ENCODE measurements around the gene VPS16. TPM values are rescaled to one million over a fixed set of nuclear protein-coding genes. Genes with fewer than 3 reads are reported as not detected.

The VPS16 gene
- total and polyA plus RNA-seq, 12 donors: 24.8 to 115 (median 34.8) TPM

DNA sequence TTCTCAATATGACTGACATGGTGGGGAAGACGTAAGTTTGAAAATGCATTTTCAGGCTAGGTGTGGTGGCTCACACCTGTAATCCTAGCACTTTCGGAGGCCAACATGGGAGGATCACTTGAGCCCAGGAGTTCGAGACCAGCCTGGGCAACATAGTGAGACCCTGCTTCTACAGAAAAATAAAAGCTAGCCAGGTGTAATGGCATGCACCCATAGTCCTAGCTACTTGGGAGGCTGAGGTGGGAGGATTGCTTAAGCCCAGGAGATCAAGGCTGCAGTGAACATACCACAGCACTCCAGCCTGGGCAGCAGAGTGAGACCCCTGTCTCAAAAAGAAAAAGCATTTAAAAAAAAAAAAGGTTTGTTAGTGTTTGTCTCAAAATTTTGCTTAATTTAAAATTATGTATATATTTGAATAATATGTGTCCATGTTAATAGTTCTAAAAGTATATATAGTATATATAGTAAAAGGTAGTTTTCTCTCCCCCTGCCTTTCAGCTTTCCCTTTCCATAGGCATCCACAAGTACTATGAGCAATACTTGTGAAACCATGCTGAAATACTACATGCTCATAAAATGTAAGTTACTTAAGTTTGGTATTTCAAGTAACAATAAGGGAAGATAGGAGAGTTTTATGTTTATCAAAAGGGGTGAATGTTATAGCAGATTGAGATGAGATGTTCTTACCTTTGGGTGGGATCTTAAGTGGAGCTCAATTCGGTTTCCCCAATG lies 47.8 kb downstream of the VPS16 start:
- Histone ChIP-seq H3K4me1 (replicated peaks in 1 of 2) (peaks cover 11 to 24% of the 10 kb centered on the region in 2 donors), H3K27me3 (no peaks in the 10 kb centered on the region), H3K36me3 (replicated peaks in 1 of 2) (no peaks in the 10 kb centered on the region), H3K9me3 (replicated peaks in 1 of 3) (no peaks in the 10 kb centered on the region), H3K4me3 (no peak overlapping the region), H3K27ac (no peak overlapping the region)
- 89 to 94% (median 90%) methylated on average over 4 of the region's 4 CpGs for WGBS, 4 donors
- intact Hi-C loops (cut with DNase I): no loop called here
- no peak for DNase-seq
- TF ChIP-seq POLR2A (IDR thresholded peaks at IDR 0.05): no peak
- TF ChIP-seq, protein P1, sequence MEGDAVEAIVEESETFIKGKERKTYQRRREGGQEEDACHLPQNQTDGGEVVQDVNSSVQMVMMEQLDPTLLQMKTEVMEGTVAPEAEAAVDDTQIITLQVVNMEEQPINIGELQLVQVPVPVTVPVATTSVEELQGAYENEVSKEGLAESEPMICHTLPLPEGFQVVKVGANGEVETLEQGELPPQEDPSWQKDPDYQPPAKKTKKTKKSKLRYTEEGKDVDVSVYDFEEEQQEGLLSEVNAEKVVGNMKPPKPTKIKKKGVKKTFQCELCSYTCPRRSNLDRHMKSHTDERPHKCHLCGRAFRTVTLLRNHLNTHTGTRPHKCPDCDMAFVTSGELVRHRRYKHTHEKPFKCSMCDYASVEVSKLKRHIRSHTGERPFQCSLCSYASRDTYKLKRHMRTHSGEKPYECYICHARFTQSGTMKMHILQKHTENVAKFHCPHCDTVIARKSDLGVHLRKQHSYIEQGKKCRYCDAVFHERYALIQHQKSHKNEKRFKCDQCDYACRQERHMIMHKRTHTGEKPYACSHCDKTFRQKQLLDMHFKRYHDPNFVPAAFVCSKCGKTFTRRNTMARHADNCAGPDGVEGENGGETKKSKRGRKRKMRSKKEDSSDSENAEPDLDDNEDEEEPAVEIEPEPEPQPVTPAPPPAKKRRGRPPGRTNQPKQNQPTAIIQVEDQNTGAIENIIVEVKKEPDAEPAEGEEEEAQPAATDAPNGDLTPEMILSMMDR (IDR thresholded peaks at IDR 0.05): no peak

DNA sequence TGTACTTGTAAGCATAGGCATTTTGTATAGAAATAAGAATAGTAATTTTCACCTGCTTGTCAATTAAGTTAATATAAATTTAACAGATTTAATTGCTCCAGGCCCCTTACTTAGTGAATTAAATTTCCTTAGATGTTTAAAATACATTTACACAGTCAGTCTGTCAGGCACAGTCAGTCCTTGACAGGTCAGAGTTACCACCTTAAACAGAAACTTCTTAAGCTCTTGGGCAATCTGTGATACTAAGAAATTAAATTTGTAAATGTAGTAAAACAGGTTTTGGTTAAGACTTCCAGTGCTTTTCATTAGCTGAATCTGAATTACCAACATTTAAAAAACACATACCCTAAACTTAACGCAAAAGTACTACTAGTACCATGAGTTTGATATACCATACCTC lies 48.7 kb downstream of the VPS16 start:
- Histone ChIP-seq H3K27ac (no peak overlapping the region), H3K4me1 (replicated peaks in 1 of 2) (peaks cover 11 to 28% of the 10 kb centered on the region in 2 donors), H3K9me3 (replicated peaks in 1 of 3) (no peaks in the 10 kb centered on the region), H3K4me3 (no peak overlapping the region), H3K36me3 (replicated peaks in 1 of 2) (no peaks in the 10 kb centered on the region), H3K27me3 (no peaks in the 10 kb centered on the region)
- intact Hi-C loops (cut with DNase I): no loop called here
- DNase-seq: no peak
- 82 to 97% (median 94%) methylated on average over 1 of the region's 1 CpG for WGBS, 4 donors
- TF ChIP-seq, protein P1 (IDR thresholded peaks at IDR 0.05): no peak
- TF ChIP-seq POLR2A (IDR thresholded peaks at IDR 0.05): no peak

GRCh38 chr20:2889797-2890196 lies 49.3 kb downstream of the VPS16 start:
- no peak overlapping the region for H3K4me3 ChIP-seq
- H3K27me3 ChIP-seq: no peaks in the 10 kb centered on the region
- H3K27ac ChIP-seq: no peak overlapping the region
- DNase-seq: no peak
- H3K9me3 ChIP-seq (replicated peaks in 1 of 3): no peaks in the 10 kb centered on the region
- no peaks in the 10 kb centered on the region for H3K36me3 ChIP-seq (replicated peaks in 1 of 2)
- TF ChIP-seq, protein P1 (IDR thresholded peaks at IDR 0.05): no peak
- TF ChIP-seq POLR2A (IDR thresholded peaks at IDR 0.05): no peak
- intact Hi-C loops (cut with DNase I): no loop called here
- peaks cover 11 to 28% of the 10 kb centered on the region in 2 donors for H3K4me1 ChIP-seq (replicated peaks in 1 of 2)
- WGBS, 4 donors: 81 to 92% (median 85%) methylated on average over 3 of the region's 3 CpGs

DNA sequence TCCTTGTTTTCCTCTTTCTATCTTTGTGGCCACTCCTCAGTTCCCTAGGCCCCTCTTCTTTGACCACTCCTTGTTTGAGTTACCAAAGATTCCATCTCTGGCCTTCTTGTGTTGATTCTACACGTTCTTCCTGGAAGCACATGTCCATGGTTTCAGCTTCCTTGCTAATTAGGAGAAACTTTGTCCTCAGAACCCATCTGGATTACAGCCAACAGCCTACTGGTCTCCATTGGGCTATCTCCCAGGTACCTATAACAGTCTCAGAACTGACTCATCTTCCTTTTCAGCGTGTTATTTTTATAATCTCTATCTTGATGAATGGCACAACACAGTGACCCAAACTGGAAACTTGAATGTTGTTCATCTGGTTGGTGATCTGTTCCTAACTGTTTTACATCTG lies 50.2 kb downstream of the VPS16 start:
- intact Hi-C loops (cut with DNase I): no loop called here

More for the DNA sequence above, 50.2 kb downstream of the VPS16 start:
- Histone ChIP-seq H3K27ac (peak overlapping the region in 1 of 5 donors; percentile 11), H3K4me1 (replicated peaks in 1 of 2) (peaks cover 11 to 28% of the 10 kb centered on the region in 2 donors), H3K4me3 (no peak overlapping the region), H3K9me3 (replicated peaks in 1 of 3) (no peaks in the 10 kb centered on the region), H3K27me3 (no peaks in the 10 kb centered on the region), H3K36me3 (replicated peaks in 1 of 2) (no peaks in the 10 kb centered on the region)
- no peak for TF ChIP-seq POLR2A (IDR thresholded peaks at IDR 0.05)
- TF ChIP-seq, protein P1 (IDR thresholded peaks at IDR 0.05): no peak
- 40 to 47% (median 44%) methylated on average over 2 of the region's 2 CpGs for WGBS, 4 donors
- no peak for DNase-seq
